DMS114 treated with DMSO at 0.1 percent for 48 hours (cell line): ENCODE data around the gene TRMT61B.

Experiments
- DNase-seq: peaks from one replicate; lab custom pipeline; 2025; ENCODE audit not compliant: unreplicated experiment; lab: John Stamatoyannopoulos, UW

TRMT61B gene

DNA sequence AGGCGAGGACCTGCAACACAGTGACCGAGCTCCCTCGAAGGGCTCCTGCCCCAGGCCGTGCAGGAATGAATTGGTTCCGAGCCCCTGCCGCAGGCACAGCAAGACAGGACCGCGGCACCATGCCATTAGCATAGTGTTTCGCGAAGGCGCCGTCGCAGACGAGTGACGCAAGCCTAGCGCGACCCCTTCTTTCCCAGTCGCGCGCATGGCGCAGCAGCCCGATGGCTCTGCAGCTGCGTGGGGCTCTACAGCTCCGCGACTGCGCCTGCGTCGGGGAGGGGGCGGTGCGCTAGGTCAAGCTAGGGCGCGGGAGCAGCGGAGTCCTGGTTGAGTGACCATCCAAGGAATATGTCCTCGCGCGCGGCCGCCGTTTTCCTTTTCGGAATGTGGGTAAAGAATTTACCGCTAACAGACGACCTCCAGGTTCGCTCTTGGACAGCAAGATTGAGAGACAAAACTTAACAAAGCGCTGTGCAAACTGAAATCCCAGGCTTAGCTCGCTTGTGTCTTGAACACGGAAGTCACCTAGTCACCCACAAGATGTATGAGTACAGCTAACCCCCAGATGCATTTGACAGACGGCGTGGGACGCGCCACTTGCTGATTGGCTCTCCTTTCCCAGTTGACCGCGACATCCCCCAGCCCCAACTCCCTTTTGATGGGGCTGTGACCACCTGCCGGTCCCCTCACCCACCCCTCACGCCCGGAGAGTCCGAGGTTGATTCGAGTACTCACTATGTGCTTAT, at the start of gene TRMT61B:
Gene TRMT61B, minus strand, starts transcription at position 164 of the 746 bp plus-strand sequence. Its CDS starts 32 bp downstream, at position 132.
- peak; percentile 86 for DNase-seq

DNA sequence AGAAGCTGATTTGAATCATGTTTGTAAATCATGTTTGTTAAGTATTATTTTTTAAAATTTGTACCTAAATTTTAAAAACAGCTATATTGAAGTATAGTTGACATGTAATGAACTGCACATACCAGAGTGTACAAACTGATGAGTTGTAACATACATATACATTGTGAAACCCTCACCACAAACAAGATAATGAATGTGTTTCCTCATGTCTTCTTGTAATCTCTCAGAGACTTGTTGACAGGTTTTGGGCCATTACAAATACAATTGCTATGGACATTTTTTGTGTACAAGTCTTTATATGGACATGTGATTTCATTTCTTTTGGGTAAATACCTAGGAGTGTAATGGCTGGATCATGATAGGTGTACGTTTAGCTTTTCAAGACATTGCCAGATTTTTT, 45.8 kb upstream of the TRMT61B start:
- no peak for DNase-seq

DNA sequence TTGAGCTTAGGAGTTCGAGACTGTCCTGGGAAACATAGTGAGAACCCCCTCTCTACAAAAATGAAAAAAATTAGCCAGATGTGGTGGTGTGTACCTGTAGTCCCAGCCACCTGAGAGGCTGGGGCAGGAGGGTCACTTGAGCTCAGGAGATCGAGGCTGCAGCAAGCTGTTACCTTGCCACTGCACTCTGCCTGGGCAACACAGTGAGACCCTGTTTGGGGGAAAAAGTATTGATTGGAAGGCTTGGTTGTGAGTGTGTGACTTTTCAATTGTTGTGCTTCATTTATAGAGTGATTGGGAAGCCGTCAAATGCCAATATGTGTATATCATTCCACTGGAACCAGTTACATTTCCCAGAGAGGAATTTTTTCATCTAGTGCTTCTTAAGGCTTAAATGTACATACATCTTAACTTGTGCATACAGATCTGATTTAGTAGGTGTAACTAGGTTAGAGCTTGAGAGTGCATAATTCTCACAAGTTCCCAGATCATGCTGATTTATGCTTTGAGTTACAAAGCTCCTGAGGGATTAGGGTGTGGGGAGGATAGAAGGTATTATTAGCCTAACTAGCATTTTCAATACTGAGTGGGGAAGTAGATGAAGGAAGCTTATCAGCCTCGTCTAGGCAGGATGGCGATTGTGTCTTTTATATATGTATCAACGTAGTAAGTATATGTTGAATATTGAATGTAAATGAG, 39.7 kb upstream of the TRMT61B start:
- DNase-seq = no peak

DNA sequence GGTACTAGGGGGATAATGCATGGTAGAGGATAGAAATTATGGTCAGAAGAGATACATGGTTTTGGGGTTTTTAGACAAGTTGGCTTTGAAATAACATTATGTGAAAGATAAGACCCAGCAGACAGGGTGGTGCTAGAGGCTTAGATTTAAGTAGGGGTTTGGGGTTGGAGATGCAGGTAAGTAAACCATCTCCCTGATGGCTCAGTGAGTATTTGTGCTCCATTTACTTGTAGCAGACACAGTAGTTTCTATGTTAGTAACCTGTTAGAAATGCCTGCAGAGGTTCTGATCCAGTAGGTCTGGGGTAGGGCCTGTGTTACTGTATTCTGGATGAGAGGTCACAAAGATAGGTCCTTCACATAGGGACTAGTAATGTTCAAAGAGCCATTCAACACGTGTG, 38.1 kb upstream of the TRMT61B start:
- DNase-seq = no peak

DNA sequence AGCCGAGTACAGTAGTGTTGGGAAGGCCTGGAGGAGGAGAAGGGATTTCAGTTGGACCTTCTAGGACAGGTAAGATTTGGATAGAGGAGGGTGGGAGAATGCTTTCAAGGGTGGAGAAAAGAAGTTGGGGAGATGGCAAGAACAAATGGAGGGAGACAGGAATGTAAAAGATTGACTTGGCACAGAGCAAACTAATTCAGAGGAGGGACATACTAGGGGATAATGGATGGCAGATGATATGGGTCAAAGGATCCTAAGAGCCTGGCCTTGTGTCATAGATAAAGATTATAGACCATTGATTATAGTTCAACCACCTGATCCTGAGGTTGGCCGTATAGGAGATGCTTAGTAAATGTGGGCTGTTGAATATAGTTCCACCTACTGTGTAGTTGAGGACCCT, 36.7 kb upstream of the TRMT61B start:
- DNase-seq = no peak

DNA sequence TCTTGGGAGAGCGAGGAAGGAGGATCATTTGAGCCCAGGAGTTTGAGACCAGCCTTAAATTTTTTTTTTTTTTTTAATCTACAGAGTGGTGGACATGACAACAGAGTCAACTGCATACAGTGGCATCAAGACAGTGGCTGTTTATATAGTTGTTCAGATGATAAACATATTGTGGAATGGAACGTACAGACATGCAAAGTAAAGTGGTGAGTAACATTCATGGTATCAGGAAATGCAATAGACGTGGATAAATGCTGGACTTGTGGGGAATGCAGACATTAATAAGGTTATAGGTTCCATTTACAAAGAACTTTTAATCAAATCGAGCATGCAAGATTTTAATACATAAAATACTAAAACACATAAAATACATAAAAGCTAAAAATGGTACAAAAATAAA, 36.3 kb upstream of the TRMT61B start:
- DNase-seq = no peak

DNA sequence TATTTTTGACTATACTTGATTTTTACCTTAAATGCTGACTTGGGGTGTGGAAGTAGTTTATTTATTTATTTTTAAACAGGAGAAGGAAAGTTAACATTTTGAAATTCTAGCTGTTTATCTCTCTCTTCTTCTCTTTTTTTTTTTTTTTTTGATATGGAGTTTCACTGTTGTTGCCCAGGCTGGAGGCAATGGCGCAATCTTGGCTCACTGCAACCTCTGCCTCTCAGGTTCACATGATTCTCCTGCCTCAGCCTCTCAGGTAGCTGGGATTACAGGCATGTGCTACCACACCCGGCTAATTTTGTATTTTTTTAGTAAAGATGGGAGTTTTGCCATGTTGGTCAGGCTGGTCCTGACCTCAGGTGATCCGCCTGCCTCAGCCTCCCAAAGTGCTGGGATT, 35.4 kb upstream of the TRMT61B start:
- DNase-seq = no peak

DNA sequence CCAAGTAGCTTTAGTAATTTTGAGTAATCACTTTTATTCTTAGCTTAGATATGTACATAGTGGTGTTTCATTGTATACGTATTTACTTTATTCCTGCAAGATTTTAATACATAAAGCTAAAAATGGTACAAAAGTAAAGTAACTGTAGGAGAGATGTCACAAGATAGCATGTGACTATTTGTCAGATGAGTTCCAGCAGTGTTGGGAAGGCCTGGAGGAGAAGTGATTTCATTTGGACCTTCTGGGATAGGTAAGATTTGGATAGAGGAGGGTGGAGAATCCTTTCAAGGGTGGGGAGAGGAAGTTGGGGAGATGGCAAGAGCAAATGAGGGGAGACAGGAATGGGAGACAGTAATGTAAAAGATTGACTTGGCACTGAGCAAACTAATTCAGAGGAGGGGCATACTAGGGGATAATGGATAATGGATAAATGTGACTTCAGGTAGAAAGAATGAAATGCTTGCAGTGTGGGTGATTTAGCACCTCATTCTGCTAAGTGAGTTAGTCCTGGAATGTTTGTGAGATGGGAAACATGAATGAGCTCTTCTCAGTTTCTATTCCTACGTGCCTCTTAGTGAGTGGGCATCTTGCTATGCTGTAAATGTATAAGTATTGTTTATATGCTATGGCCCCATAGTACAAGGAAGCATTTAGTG, 34.8 kb upstream of the TRMT61B start:
- DNase-seq = no peak

DNA sequence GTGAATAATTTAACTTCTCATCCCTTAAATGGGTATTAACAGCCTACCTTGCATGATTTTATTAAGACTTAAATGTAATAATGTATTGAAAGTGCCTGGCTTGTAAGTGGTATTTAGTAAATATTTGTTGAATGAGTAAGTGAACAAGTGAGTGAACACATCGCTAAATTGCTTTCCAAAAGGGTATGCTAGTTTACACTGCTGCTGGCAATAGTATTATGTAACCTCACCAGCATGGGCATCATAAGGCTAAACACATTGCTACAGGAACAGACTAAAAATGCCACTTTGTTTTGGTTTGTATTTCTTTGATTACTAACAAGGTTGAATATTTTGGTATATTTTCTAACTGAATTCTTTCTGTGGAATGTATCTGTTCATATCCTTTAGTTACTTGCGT, 34.2 kb upstream of the TRMT61B start:
- DNase-seq = no peak

DNA sequence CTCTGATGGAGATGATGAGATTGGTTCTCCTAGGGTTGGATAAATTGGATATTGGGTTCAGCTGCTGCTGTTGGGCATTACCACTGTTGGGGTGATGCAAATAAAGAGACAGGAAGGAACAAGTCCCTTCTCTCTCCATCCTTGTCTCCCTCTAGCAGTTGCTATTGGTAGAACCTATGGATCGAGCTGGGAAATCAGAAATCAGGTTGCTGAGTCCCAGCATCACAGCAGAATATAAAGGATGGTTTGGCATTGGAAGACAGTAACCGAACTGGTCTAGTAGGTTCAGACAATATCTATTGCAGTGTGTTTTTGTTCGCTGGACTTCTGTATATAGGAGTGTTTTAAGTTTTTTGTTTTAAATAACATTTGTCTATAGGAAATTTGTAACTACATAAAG, 32.5 kb upstream of the TRMT61B start:
- DNase-seq = no peak

DNA sequence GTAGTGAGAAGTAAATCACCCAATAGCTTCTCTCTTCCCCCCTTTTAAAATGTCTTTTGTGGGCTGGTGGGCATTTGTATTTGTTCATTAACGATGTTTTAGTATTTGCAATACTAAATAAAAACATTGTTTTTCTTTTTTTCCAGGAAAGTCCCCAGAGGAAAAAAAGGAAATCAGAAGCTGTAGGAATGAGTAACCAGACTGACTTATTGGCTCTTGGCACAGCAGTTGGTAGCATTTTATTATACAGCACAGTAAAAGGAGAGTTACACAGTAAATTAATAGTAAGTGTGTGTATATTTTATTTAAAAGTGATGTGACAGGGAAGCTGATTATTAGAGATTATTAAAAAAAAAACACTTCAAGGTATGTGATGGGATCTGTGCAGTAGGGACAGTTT, 31.7 kb upstream of the TRMT61B start:
- DNase-seq = no peak

DNA sequence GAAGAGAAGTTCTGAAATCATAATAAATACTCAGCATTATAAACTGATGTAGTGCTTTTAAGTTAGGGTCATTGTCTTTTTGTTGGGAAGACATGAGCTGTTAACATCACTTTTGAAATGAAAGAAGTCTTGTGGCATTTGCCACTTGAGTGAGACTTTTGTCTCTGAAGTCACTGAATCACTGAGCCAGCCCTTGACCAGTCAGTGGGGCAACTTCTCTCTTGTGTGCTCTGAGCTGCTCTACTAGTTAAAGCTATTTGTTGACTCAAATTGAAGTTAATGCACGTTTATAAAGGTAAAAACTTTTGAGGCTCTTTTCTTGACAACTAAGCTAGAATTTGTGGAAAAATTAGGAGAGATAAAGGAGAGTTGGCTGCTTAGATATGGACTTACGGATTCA, 31.1 kb upstream of the TRMT61B start:
- no peak for DNase-seq

DNA sequence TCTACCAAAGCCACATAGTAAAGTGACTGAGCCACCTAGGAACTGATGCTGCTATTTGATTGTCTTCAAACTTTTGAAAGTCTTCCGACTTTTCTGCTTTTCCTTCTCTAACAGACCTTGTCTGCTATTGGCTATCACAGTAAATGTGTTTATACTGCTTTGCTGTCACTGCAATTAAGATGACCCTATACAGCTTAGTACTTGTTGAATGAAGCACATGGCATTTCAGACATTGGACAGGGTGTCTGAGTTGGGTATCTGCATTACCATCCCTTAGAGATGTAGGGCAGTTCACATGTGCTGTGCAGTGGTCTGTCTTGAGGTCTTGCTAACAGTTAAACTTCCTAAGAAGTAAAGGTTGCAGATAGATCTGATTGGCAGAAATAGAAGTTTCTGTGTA, 27.9 kb upstream of the TRMT61B start:
- DNase-seq = no peak

DNA sequence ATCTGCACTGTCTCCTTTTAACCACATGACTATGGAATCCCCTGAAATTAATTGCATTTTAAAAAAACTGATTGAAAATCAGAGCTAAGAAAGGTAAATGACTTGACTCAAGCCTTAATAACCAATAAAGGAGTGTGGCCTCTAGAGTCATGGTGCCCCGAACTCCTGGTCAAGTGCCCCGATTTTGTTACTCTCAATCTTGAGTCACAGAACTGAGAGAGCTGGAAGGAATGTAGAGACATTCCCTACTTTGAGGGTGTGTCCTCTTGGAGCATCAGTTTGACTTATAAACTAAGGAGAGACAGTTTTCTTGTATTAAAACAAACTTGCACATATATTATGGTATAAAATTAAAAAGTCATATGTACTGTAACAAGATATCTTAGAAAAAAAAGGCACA, 26.8 kb upstream of the TRMT61B start:
- DNase-seq = no peak

DNA sequence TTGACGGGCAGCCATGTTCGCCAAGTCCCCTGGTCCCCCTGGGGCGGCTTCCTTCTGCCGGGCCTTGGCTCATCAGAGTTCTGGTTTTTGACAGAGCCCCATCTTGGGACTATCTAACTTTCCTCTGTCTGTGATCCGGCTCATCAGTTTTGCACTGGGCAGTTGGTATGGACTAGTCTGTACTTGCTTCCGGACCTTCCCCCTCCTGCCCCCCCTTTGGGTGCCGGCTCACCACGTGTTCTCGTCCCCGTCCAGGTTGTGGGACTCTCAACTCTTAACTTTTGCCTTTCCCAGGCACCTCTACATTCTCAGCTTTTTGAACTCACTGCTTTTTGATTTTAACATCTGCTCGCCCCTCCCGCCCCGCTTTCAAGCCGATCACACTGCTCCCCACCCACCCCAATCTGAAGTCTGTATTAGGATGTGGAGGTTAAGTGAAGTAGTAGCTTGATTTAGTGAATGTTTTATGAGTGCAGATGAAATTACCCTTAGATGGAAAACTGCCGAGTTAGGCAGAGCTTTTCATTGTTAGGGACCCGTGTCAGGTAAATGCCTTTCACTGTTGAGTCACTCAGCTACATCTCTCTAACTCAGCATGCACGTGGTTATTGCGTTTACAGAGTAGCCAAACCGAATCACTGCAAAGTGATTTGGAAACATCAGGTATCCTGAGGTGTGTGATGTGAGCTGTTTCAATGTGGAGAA, 25.2 kb upstream of the TRMT61B start:
- DNase-seq = no peak

DNA sequence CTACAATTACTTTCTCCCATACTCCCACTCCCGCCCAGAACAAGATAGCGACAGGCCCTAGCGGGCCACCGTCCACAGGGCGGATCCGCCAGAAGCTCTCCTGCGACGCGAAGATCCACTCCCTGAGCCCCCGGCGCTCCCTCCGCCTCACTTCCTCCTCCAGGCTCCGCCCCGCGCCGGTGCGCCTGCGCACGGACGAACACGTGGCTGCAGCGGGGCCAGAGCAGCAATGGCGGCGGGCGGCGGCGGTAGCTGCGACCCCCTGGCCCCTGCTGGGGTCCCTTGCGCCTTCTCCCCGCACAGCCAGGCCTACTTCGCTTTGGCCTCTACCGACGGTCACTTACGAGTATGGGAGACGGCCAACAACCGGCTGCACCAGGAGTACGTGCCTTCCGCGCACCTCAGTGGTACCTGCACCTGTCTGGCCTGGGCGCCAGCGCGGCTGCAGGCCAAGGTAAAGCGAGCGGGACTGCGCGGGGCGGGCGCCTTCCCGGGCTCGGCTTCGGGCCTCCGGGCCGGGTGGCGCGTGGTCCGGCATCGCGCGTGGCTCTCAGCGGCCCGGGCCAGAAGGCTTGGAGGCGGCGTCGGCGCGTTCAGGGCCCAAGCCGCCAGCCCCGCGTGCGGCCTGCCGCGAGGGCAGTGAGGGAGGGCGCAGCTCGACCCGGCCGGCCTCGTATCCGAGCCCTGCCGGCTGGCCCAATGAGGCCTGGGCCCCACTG, 24.5 kb upstream of the TRMT61B start, which contains the start of gene WDR43:
Gene WDR43, plus strand, starts transcription at position 198 of the 719 bp plus-strand sequence. Its CDS starts 32 bp downstream, at position 230.
- peak; percentile 93 for DNase-seq

DNA sequence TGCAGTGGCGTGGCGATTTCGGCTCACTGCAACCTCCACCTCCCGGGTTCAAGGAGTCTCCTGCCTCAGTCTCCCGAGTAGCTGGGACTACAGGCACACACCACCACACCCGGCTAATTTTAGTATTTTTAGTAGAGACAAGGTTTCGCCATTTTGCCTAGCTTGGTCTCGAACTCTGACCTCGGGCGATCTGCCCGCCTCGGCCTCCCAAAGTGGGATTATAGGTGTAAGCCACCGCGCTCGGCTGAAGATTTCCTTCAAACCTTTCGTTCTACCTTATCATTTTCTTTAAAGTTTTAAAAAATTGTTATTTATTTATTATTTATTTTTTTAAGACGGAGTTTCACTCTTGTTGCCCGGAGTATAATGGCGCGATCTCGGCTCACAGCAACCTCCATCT, 23.4 kb upstream of the TRMT61B start:
- DNase-seq = no peak

DNA sequence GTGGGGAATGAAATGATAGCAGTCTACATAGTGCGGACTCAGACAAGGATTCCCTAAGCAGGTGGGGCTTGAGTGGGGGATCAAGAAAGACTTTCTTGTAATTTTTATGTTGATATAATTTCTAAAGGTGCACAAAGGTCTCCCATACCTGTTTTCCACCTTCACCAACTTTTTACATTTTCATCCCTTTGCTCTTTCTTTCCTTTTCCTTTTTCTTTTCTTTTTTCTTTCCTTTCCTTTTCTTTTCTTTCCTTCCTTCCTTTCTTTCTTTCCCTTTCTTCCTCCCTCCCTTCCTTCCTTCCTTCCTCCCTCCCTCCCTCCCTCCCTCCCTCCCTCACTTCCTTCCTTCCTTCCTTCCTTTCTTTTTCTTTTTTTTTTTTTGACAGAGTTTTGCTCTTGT, 10.1 kb upstream of the TRMT61B start:
- no peak for DNase-seq

DNA sequence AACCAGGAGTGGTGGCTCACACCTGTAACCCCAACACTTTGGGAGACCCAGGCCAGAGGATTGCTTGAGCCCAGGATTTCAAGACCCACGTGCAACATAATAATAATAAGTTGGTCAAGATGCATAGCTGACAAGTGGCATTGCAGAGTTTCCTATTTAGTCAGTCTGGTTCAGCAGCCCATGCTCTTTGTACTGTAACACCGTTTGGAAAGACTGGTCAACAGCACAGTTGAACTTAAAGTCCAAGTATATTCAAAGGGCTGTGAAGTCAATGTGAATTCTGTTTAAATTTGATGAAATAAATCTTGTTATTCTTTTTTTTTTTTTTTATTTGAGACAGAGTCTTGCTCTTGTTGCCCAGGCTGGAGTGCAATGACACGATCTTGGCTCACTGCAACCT, 1.5 kb upstream of the TRMT61B start:
- DNase-seq = no peak

DNA sequence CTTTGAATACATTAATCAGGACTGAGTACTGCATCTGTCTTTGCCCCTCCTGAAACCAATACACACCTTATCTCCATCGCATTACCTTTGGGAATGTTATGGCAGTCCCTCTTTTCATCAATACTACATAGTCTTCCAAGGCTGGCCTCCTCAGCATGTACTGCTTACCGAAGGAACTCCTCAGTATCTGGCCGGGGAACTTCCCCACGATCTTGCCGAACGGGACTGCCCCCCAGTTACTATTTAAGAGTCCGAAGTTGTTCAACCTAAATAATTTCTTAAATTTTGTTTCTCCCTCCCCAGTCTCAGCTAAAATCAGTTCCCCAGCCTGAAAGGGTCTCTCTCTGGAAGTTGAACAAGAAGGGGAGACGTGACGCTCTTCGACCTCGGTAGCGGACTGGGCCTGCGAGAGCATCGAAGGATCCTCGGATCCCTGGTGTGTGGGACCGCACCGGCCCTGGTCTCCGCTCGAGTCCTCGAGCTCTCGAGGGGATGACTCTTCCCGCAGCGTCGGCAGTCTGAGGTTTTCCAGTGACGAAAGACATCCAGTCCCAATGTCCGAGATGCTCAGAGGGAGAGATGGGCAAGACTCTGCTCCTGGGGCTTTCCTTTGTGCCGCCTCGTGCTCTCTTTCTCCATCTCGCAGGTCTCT, 489 bp downstream of the TRMT61B start:
- no peak for DNase-seq
